Measurements from ENCODE around the gene EMD.

EMD gene

GRCh38 chrX:154355776-154356140, 23.3 kb upstream of the EMD start:
- no peak for DNase-seq

DNA sequence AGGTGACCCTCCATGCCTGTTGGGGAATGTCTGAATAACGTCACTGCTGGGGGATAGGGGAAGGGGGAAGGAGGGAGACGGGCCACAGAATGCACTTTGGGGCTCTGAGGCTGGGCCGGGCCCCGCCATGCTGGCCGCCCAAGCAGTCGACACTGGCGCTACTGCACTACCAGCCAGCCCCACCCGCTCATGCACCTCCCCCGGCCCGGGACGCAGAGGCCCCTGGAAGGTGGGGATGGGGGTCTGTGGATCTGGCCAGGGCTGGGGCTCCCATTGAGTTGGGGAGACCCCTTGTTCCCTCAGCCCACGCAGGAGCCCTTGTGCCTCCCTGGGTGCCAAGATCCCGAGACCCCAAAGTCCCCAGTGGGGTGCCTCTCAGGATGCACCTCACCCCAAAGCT, 22.5 kb upstream of the EMD start:
- DNase-seq, result no peak

- DNase-seq, result no peak
These were observed 21.9 kb upstream of the EMD start for GRCh38 chrX:154357205-154357604.

GRCh38 chrX:154358011-154358410, 21.1 kb upstream of the EMD start:
- no peak for DNase-seq

- no peak for DNase-seq
These were observed 20.3 kb upstream of the EMD start for GRCh38 chrX:154358829-154359228.

- DNase-seq, result no peak
These were observed 19.5 kb upstream of the EMD start for GRCh38 chrX:154359362-154360154.

DNA sequence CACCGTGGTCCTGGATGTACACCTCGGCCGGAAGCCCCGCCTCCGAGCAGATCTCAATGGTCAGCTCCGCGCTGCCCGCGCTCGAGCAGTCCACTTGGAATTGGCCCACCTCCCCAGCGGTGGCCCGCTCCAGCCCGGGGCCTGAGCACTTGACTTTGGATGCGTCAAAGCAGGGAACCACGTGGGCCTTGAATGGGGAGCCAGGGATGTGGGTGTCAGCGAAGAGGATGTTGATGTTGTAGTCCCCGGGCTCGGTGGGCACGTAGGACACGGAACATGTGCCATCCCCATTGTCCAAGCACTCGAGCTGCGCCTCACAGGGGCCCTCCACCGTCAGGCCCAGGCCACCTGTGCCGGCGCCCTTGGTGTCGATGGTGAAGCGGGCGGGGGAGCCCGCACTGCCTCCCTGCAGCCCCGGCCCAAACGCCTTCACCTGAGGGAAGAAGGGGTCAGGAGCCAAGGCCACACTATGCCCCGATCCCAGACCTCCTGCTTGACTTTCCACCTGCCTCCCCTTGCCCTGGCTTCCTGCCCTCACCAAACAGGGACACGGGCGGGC, 18.9 kb upstream of the EMD start:
- DNase-seq, result no peak

DNA sequence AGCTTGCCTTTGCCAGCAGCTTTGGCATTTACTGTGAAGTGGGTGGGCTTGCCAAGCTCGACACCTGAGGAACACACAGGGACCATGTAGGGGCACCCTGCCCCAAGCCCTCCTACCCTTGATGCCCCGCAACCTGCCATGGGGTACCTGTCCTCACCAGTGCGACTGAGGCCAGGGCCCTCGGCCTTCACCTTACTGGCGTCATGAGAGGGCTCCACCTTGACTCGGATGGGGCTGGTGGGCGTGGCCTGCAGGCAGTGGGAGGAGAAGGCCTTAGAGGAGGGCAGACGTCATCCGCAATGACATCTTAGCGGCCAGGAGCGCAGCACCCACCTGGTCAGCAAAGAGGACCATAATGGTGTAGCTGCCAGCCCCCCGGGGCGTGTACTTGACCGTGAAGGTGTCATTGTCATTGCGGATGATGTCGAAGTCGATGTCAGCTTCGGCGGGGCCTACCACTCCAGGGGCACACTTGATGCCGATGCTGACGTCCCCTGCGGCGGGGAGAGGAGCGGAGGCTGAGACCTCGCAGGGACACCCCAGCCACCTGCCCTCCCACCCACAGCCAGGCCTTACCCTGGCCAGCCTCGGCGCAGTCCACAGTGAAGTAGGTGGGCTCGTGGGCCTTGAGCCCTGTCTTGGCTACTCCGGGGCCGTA, 16.9 kb upstream of the EMD start:
- no peak for DNase-seq

GRCh38 chrX:154363706-154364439, 15.2 kb upstream of the EMD start:
- no peak for DNase-seq

- DNase-seq, result no peak
These were observed 14.0 kb upstream of the EMD start for GRCh38 chrX:154365052-154365600.

- no peak for DNase-seq
These were observed 13.0 kb upstream of the EMD start for GRCh38 chrX:154365997-154366665.

DNA sequence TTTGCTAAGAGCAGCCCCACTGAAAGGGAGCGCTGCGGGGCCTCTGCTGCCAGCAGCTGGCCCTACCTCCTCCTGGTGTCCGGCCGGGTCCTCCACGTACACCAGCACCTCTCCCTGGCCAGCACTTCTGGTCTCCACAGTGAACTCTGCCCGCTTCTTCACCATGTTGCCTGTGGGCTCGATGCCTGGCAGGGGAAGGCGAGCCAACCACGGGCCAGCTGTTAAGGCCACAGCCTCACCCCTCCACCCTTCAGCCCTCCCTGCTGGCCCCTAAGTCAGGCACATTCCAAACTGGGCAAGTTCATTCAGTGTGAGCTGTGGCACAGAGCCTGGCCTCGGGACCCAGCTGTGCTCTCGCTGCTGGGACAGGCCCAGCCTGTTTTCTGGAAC, 12.4 kb upstream of the EMD start:
- DNase-seq, result no peak

- no peak for DNase-seq
These were observed 11.4 kb upstream of the EMD start for GRCh38 chrX:154367474-154368308.

- peak; percentile 91 for DNase-seq
These were observed 10.3 kb upstream of the EMD start for GRCh38 chrX:154368630-154369448.

- DNase-seq, result peak; percentile 63
These were observed 9.4 kb upstream of the EMD start for GRCh38 chrX:154369449-154370299.

DNA sequence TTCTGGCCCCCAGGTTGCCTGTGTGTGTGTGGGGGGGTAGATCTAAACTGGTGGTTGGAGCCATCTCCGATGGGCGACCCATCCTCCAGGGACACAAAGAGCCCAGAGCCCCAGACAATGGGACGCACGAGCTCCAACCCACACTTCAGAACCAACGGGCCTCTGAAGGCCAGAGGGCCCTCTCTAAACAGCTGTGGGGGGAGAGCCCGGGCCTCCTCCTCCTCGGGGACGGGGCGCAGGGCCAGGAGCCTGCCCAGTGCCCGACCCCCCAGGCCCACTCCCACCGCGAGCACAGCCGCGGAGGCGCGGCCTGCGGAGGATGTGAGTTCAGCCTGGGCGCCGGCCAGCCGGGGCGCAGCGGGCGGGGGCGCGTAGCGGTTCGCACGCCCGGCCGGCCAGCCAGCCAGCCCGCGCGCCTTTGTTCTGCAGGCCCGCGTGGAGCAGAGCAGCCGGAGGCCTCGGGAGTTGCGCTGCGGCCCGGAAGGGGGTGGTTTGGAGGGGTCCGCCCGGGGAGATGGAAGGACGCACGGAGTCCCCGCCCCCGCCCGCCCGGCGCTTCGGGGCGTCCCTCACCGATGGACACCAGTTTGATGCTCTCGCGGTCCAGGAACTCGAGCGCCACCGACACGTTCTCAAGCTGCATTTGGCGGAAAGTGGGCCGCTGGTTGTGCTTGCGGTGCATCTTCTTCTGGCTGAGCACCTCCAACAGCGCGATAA, 8.6 kb upstream of the EMD start:
- no peak for DNase-seq

- peak; percentile 82 for DNase-seq
These were observed 7.9 kb upstream of the EMD start for GRCh38 chrX:154371017-154371788.

GRCh38 chrX:154371789-154372300, 7.2 kb upstream of the EMD start:
- no peak for DNase-seq
